Keratinocyte (primary cell): ENCODE data around the gene HIP1.

ENCODE experiments used
- CTCF ChIP-seq, 3 experiments: IDR thresholded peaks in 1 of 3; conservative IDR thresholded peaks in 1 of 3; optimal IDR thresholded peaks in 1 of 3; 2 replicates in 2 of 3; 3 replicates in 1 of 3; pipeline versions ENCODE3 to v1.5.1; 2011; ENCODE audit warnings: low read length in 3 of 3, mild to moderate bottlenecking in 3 of 3, moderate library complexity in 2 of 3, control low read depth in 1 of 3, inconsistent platforms in 1 of 3; ENCODE audit not compliant: insufficient read depth in 2 of 3; ENCODE audit errors: extremely low read depth in 1 of 3
- EZH2 ChIP-seq: IDR thresholded peaks from one replicate; pipeline ENCODE4 v1.6.1; 2012; ENCODE audit warnings: inconsistent platforms, mild to moderate bottlenecking, low read length, moderate library complexity

GRCh38 chr7:75691793-75692543 is 46.8 kb downstream of the HIP1 start:
- TF ChIP-seq CTCF (optimal IDR thresholded peaks at IDR 0.05 in 1 of 3, IDR thresholded peaks at IDR 0.05 in 1 of 3, conservative IDR thresholded peaks at IDR 0.05 in 1 of 3; ENCODE audit: extremely low read depth in 1 of 3, insufficient read depth in 2 of 3, low read length in 3 of 3) (no peak), EZH2 (no peak)
